Mucosa of stomach (tissue), 1 donor: ENCODE data around the gene GABPB1.
"Not testable (repeated sequence)": the region's sequence is repeated elsewhere in the genome, so short reads cannot be mapped to it uniquely, and the experiment has no call there.

Experiments
- H3K27me3 ChIP-seq: one replicate; pipeline ENCODE4 v1.7.0; 2013; ENCODE audit warnings: mild to moderate bottlenecking, low read length; ENCODE audit not compliant: control insufficient read depth, insufficient read depth
- H3K36me3 ChIP-seq: one replicate; pipeline ENCODE4 v1.7.0; 2013; ENCODE audit warnings: low read length; ENCODE audit not compliant: control insufficient read depth, insufficient read depth
- H3K4me1 ChIP-seq: one replicate; pipeline ENCODE4 v1.7.0; 2013; ENCODE audit warnings: mild to moderate bottlenecking, low read length; ENCODE audit not compliant: control insufficient read depth, insufficient read depth
- H3K4me3 ChIP-seq: one replicate; pipeline ENCODE4 v1.7.0; 2013; ENCODE audit warnings: low read length
- H3K9ac ChIP-seq: one replicate; pipeline ENCODE4 v1.7.0; 2013; ENCODE audit warnings: mild to moderate bottlenecking, low read length, moderate library complexity
- H3K9me3 ChIP-seq: one replicate; pipeline ENCODE4 v1.7.0; 2013; ENCODE audit warnings: mild to moderate bottlenecking, low read length, moderate library complexity; ENCODE audit not compliant: control insufficient read depth
- donor health status: Pancreatic carcinoma.

The GABPB1 gene

GRCh38 chr15:50354838-50355618 lies at the start of gene GABPB1:
TSS of gene GABPB1 (minus strand) at chr15:50355198. CDS start at chr15:50309798, 45,400 bp downstream.
- Histone ChIP-seq H3K4me1 (peaks cover 24% of the 10 kb centered on the region), H3K9me3 (no peaks in the 10 kb centered on the region), H3K27me3 (no peaks in the 10 kb centered on the region), H3K36me3 (no peaks in the 10 kb centered on the region), H3K9ac (peak within 1 kb of the TSS; percentile 90), H3K4me3 (peak within 1 kb of the TSS; percentile 93)

- H3K4me1 ChIP-seq, H3K9me3 ChIP-seq, H3K9ac ChIP-seq, H3K27me3 ChIP-seq, H3K4me3 ChIP-seq, H3K36me3 ChIP-seq: not testable (repeated sequence)
Observed at GRCh38 chr15:50391561-50391960, 36.6 kb upstream of the GABPB1 start.

GRCh38 chr15:50390554-50391264 lies 35.7 kb upstream of the GABPB1 start:
- no peaks in the 10 kb centered on the region for H3K4me1 ChIP-seq
- H3K9me3 ChIP-seq: no peaks in the 10 kb centered on the region
- H3K4me3 ChIP-seq: no peak overlapping the region
- no peaks in the 10 kb centered on the region for H3K36me3 ChIP-seq
- no peak overlapping the region for H3K9ac ChIP-seq
- no peaks in the 10 kb centered on the region for H3K27me3 ChIP-seq

- not testable (repeated sequence) for H3K36me3 ChIP-seq, H3K9me3 ChIP-seq, H3K4me1 ChIP-seq, H3K4me3 ChIP-seq, H3K9ac ChIP-seq, H3K27me3 ChIP-seq
Observed at GRCh38 chr15:50382408-50382807, 27.4 kb upstream of the GABPB1 start.

- H3K9ac ChIP-seq: no peak overlapping the region
Observed at GRCh38 chr15:50381438-50381837, 26.4 kb upstream of the GABPB1 start.

GRCh38 chr15:50380089-50380488 lies 25.1 kb upstream of the GABPB1 start:
- Histone ChIP-seq H3K9me3 (no peaks in the 10 kb centered on the region), H3K4me3 (no peak overlapping the region), H3K27me3 (no peaks in the 10 kb centered on the region), H3K4me1 (no peaks in the 10 kb centered on the region), H3K9ac (no peak overlapping the region), H3K36me3 (no peaks in the 10 kb centered on the region)

More at GRCh38 chr15:50381438-50381837, 26.4 kb upstream of the GABPB1 start:
- no peak overlapping the region for H3K4me3 ChIP-seq
- no peaks in the 10 kb centered on the region for H3K36me3 ChIP-seq
- H3K27me3 ChIP-seq: no peaks in the 10 kb centered on the region
- H3K9me3 ChIP-seq: no peaks in the 10 kb centered on the region
- no peaks in the 10 kb centered on the region for H3K4me1 ChIP-seq

- H3K27me3 ChIP-seq, H3K36me3 ChIP-seq, H3K9me3 ChIP-seq, H3K9ac ChIP-seq, H3K4me1 ChIP-seq, H3K4me3 ChIP-seq: not testable (repeated sequence)
Observed at GRCh38 chr15:50379413-50379812, 24.4 kb upstream of the GABPB1 start.

GRCh38 chr15:50378776-50379175 lies 23.8 kb upstream of the GABPB1 start:
- H3K4me3 ChIP-seq: no peak overlapping the region
- H3K36me3 ChIP-seq: no peaks in the 10 kb centered on the region
- no peaks in the 10 kb centered on the region for H3K4me1 ChIP-seq
- H3K27me3 ChIP-seq: no peaks in the 10 kb centered on the region
- H3K9ac ChIP-seq: no peak overlapping the region
- no peaks in the 10 kb centered on the region for H3K9me3 ChIP-seq

- Histone ChIP-seq H3K4me1 (no peaks in the 10 kb centered on the region), H3K4me3 (no peak overlapping the region), H3K27me3 (no peaks in the 10 kb centered on the region), H3K36me3 (no peaks in the 10 kb centered on the region), H3K9ac (no peak overlapping the region), H3K9me3 (no peaks in the 10 kb centered on the region)
Observed at GRCh38 chr15:50377867-50378751, 23.1 kb upstream of the GABPB1 start.

GRCh38 chr15:50369564-50369963 lies 14.6 kb upstream of the GABPB1 start:
- H3K9me3 ChIP-seq, H3K27me3 ChIP-seq, H3K9ac ChIP-seq, H3K36me3 ChIP-seq, H3K4me1 ChIP-seq, H3K4me3 ChIP-seq: not testable (repeated sequence)

GRCh38 chr15:50365971-50366370 lies 11.0 kb upstream of the GABPB1 start:
- no peaks in the 10 kb centered on the region for H3K27me3 ChIP-seq
- H3K9me3 ChIP-seq: no peaks in the 10 kb centered on the region
- no peaks in the 10 kb centered on the region for H3K36me3 ChIP-seq
- H3K4me3 ChIP-seq: no peak overlapping the region
- H3K9ac ChIP-seq: no peak overlapping the region
- H3K4me1 ChIP-seq: no peaks in the 10 kb centered on the region

GRCh38 chr15:50365570-50365969 lies 10.6 kb upstream of the GABPB1 start:
- Histone ChIP-seq H3K9ac (no peak overlapping the region), H3K9me3 (no peaks in the 10 kb centered on the region), H3K27me3 (no peaks in the 10 kb centered on the region)

More at GRCh38 chr15:50365570-50365969, 10.6 kb upstream of the GABPB1 start:
- no peaks in the 10 kb centered on the region for H3K36me3 ChIP-seq
- no peaks in the 10 kb centered on the region for H3K4me1 ChIP-seq
- H3K4me3 ChIP-seq: no peak overlapping the region
